ENCODE measurements around the gene NEAT1. TPM values are rescaled to one million over a fixed set of nuclear protein-coding genes. Genes with fewer than 3 reads are reported as not detected.
A peak's percentile ranks its signal among the peaks of the same experiment; 100 is the strongest.

The NEAT1 gene
- total and polyA plus RNA-seq, 9 of the 15 experiments (the other 6 are each of a cell fraction or from before 2014, with no cell fraction given) = 20.1 to 389 (median 62.8) TPM

GRCh38 chr11:65382033-65382803 is 40.4 kb upstream of the NEAT1 start, which contains the start of gene SLC25A45 (continued):
- TF ChIP-seq FOXJ3 (CRISPR knock-in tag; IDR thresholded peaks at IDR 0.05) (no peak), CCAR2 (IDR thresholded peaks at IDR 0.05; ENCODE audit: low read depth, low read length) (no peak), LARP7 (IDR thresholded peaks at IDR 0.05) (no peak), ATF7 (IDR thresholded peaks at IDR 0.05) (peak; percentile 92), RREB1 (CRISPR knock-in tag; IDR thresholded peaks at IDR 0.05) (peak; percentile 68), BRD9 (IDR thresholded peaks at IDR 0.05; ENCODE audit: low read depth, partially characterized antibody) (peak; percentile 96), JUNB (CRISPR knock-in tag; conservative IDR thresholded peaks at IDR 0.05) (peak; percentile 94), MYBL2 (IDR thresholded peaks at IDR 0.05; ENCODE audit: low read depth) (no peak), MYBL2 (CRISPR knock-in tag; IDR thresholded peaks at IDR 0.05; ENCODE audit: borderline replicate concordance) (no peak), FOXM1 (IDR thresholded peaks at IDR 0.05; ENCODE audit: low read depth) (peak; percentile 32; the same call in 1 of the 2 replicates), FOXM1 (CRISPR knock-in tag; IDR thresholded peaks at IDR 0.05; ENCODE audit: low read depth) (no peak; the same call in 1 of the 2 replicates), NKRF (IDR thresholded peaks at IDR 0.05; ENCODE audit: borderline replicate concordance) (peak; percentile 26; the same call in 1 of the 2 replicates), NFXL1 (CRISPR knock-in tag; IDR thresholded peaks at IDR 0.05) (no peak; the same call in 1 of the 2 replicates), CCNT2 (IDR thresholded peaks at IDR 0.05; ENCODE audit: borderline replicate concordance, extremely low read depth, insufficient read length, low read depth, low read length) (peak; percentile 95), ZNF589 (CRISPR knock-in tag; IDR thresholded peaks at IDR 0.05; ENCODE audit: low read depth) (peak; percentile 89), CC2D1A (IDR thresholded peaks at IDR 0.05) (peak; percentile 74), ZFPM2 (CRISPR knock-in tag; IDR thresholded peaks at IDR 0.05) (no peak)

Measured in K562 (cell line).